RPMI8226 (cell line): ENCODE measurements around the gene KRTAP19-2.

Experiments
- DNase-seq: peaks from one replicate; pipeline ENCODE4 v3.0.0-alpha.2; 2015

The KRTAP19-2 gene

GRCh38 chr21:30487336-30487735 lies at the start of gene KRTAP19-2:
KRTAP19-2 (minus strand) TSS chr21:30487436; CDS start chr21:30487348, 88 bp downstream.
- no peak for DNase-seq

- no peak for DNase-seq
Measured at GRCh38 chr21:30518876-30519275, 31.6 kb upstream of the KRTAP19-2 start.

- DNase-seq, result no peak
Measured at GRCh38 chr21:30515681-30516080, 28.4 kb upstream of the KRTAP19-2 start.

GRCh38 chr21:30505621-30506205 lies 18.5 kb upstream of the KRTAP19-2 start:
- DNase-seq, result peak; percentile 37

- no peak for DNase-seq
Measured at GRCh38 chr21:30502041-30502440, 14.8 kb upstream of the KRTAP19-2 start, which contains the start of gene KRTAP19-5. KRTAP19-5 (minus strand) TSS chr21:30502141; CDS start chr21:30502090, 51 bp downstream.

- no peak for DNase-seq
Measured at GRCh38 chr21:30497065-30497464, 9.8 kb upstream of the KRTAP19-2 start, which contains the start of gene KRTAP19-4. KRTAP19-4 (minus strand) TSS chr21:30497165; CDS start chr21:30497110, 55 bp downstream.

- no peak for DNase-seq
Measured at GRCh38 chr21:30491963-30492428, 4.8 kb upstream of the KRTAP19-2 start, which contains the start of gene KRTAP19-3. KRTAP19-3 (minus strand) TSS chr21:30492013; CDS start chr21:30491957, 56 bp downstream.

- DNase-seq, result no peak
Measured at GRCh38 chr21:30486180-30486579, 1.1 kb downstream of the KRTAP19-2 start.

GRCh38 chr21:30482130-30482529 lies 5.1 kb downstream of the KRTAP19-2 start:
- DNase-seq, result no peak

GRCh38 chr21:30480145-30480544 lies 7.1 kb downstream of the KRTAP19-2 start, which contains the start of gene KRTAP19-1:
KRTAP19-1 (minus strand) TSS chr21:30480367; CDS start chr21:30480317, 50 bp downstream.
- no peak for DNase-seq

- DNase-seq, result no peak
Measured at GRCh38 chr21:30479259-30479658, 8.0 kb downstream of the KRTAP19-2 start.

- DNase-seq, result no peak
Measured at GRCh38 chr21:30478004-30478403, 9.2 kb downstream of the KRTAP19-2 start.

GRCh38 chr21:30468900-30469714 lies 18.1 kb downstream of the KRTAP19-2 start:
- no peak for DNase-seq

- DNase-seq, result peak; percentile 14
Measured at GRCh38 chr21:30463713-30464112, 23.5 kb downstream of the KRTAP19-2 start.

GRCh38 chr21:30448514-30448913 lies 38.7 kb downstream of the KRTAP19-2 start:
- DNase-seq, result no peak

GRCh38 chr21:30447056-30447455 lies 40.2 kb downstream of the KRTAP19-2 start:
- no peak for DNase-seq

- DNase-seq, result no peak
Measured at GRCh38 chr21:30444204-30444603, 43.0 kb downstream of the KRTAP19-2 start.

GRCh38 chr21:30443226-30443625 lies 44.0 kb downstream of the KRTAP19-2 start:
- DNase-seq, result no peak

- no peak for DNase-seq
Measured at GRCh38 chr21:30439975-30440374, 47.3 kb downstream of the KRTAP19-2 start, which contains the start of gene KRTAP15-1. KRTAP15-1 (plus strand) TSS chr21:30440275; CDS start chr21:30440328, 53 bp downstream.
